ENCODE data around the gene MCC. TPM values are rescaled to one million over a fixed set of nuclear protein-coding genes. Genes with fewer than 3 reads are reported as not detected.

The MCC gene
- polyA plus RNA-seq, 1 donor (not counting 4 experiments of a cell fraction or from before 2014, with no cell fraction given), result 24.6 TPM

GRCh38 chr5:113378959-113379541 lies 109.2 kb downstream of the MCC start:
- Histone ChIP-seq H3K27ac (ENCODE audit: control insufficient read depth, insufficient read depth, low read length) (no peak overlapping the region), H3K9me1 (ENCODE audit: control insufficient read depth, extremely low read depth, insufficient read depth, low read length) (no peaks in the 10 kb centered on the region), H3K79me2 (ENCODE audit: control insufficient read depth, insufficient read depth, low read length) (no peaks in the 10 kb centered on the region), H3K36me3 (ENCODE audit: control insufficient read depth in 2 of 2, extremely low read depth in 1 of 2, insufficient read depth in 2 of 2, low read length in 2 of 2) (no peaks in the 10 kb centered on the region), H2AFZ (ENCODE audit: control insufficient read depth, low read length) (no peak overlapping the region), H3K9me3 (ENCODE audit: control insufficient read depth, low read depth, low read length) (no peaks in the 10 kb centered on the region), H3K4me3 (ENCODE audit: control insufficient read depth in 2 of 3, extremely low read depth in 1 of 3, insufficient read depth in 2 of 3, low read depth in 1 of 3, low read length in 3 of 3) (no peak overlapping the region), H3K4me2 (ENCODE audit: control insufficient read depth, extremely low read depth, insufficient read depth, low read depth, low read length) (no peak overlapping the region), H3K4me1 (ENCODE audit: control insufficient read depth, extremely low read depth, insufficient read depth, low read length) (peaks cover 18% of the 10 kb centered on the region), H3K27me3 (ENCODE audit: control insufficient read depth, extremely low read depth, insufficient read depth, low read length) (no peaks in the 10 kb centered on the region), H4K20me1 (ENCODE audit: control insufficient read depth, extremely low read depth, insufficient read depth, low read length) (no peaks in the 10 kb centered on the region), H3K9ac (ENCODE audit: control insufficient read depth, extremely low read depth, insufficient read depth, low read length) (no peak overlapping the region)
- dilution Hi-C loops (cut with MboI; ENCODE audit: extremely low pct_ligation_motif_present, low sequenced_read_pairs), result no loop called here
- TF ChIP-seq EZH2 (IDR thresholded peaks at IDR 0.05; ENCODE audit: low read length) (no peak), CTCF (optimal IDR thresholded peaks at IDR 0.05 in 1 of 3, IDR thresholded peaks at IDR 0.05 in 1 of 3, conservative IDR thresholded peaks at IDR 0.05 in 1 of 3; ENCODE audit: extremely low read depth in 1 of 3, insufficient read depth in 2 of 3, low read length in 3 of 3) (peak; percentile 61 to 86 (median 79))
- DNase-seq (ENCODE audit: low read depth, low spot score) (no peak), FAIRE-seq (peak; percentile 88)

DNA sequence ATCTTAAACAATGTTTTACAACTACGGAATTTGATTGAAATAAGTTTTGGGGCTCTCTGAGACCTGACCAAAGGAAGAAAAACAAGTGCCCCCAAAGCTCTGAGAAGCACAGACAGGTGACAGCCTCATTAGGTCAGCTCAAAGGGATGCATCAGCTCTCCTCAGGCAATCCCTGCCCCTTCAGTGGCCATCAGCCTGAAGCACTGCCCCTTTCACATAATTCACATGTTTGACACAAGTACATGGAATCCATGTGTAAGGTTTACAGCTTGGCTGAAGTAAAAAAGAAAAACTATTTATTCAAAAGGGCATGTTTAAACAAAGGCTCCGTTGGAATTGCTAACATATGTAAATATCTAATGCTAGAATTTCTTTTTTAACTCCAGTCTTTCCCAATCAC lies 109.7 kb downstream of the MCC start:
- H3K9ac ChIP-seq (ENCODE audit: control insufficient read depth, extremely low read depth, insufficient read depth, low read length), result no peak overlapping the region
- H4K20me1 ChIP-seq (ENCODE audit: control insufficient read depth, extremely low read depth, insufficient read depth, low read length), result no peaks in the 10 kb centered on the region
- H3K9me1 ChIP-seq (ENCODE audit: control insufficient read depth, extremely low read depth, insufficient read depth, low read length), result no peaks in the 10 kb centered on the region
- no peak overlapping the region for H3K4me2 ChIP-seq (ENCODE audit: control insufficient read depth, extremely low read depth, insufficient read depth, low read depth, low read length)
- H3K9me3 ChIP-seq (ENCODE audit: control insufficient read depth, low read depth, low read length), result no peaks in the 10 kb centered on the region
- H3K36me3 ChIP-seq (ENCODE audit: control insufficient read depth in 2 of 2, extremely low read depth in 1 of 2, insufficient read depth in 2 of 2, low read length in 2 of 2), result no peaks in the 10 kb centered on the region
- H3K4me1 ChIP-seq (ENCODE audit: control insufficient read depth, extremely low read depth, insufficient read depth, low read length), result peaks cover 18% of the 10 kb centered on the region
- DNase-seq (ENCODE audit: low read depth, low spot score), result no peak
- peak; percentile 78 for FAIRE-seq
- dilution Hi-C loops (cut with MboI; ENCODE audit: extremely low pct_ligation_motif_present, low sequenced_read_pairs), result no loop called here
- no peaks in the 10 kb centered on the region for H3K79me2 ChIP-seq (ENCODE audit: control insufficient read depth, insufficient read depth, low read length)
- TF ChIP-seq EZH2 (IDR thresholded peaks at IDR 0.05; ENCODE audit: low read length), result no peak
- TF ChIP-seq CTCF (optimal IDR thresholded peaks at IDR 0.05 in 1 of 3, IDR thresholded peaks at IDR 0.05 in 1 of 3, conservative IDR thresholded peaks at IDR 0.05 in 1 of 3; ENCODE audit: extremely low read depth in 1 of 3, insufficient read depth in 2 of 3, low read length in 3 of 3), result no peak
- no peak overlapping the region for H2AFZ ChIP-seq (ENCODE audit: control insufficient read depth, low read length)
- no peak overlapping the region for H3K27ac ChIP-seq (ENCODE audit: control insufficient read depth, insufficient read depth, low read length)
- no peaks in the 10 kb centered on the region for H3K27me3 ChIP-seq (ENCODE audit: control insufficient read depth, extremely low read depth, insufficient read depth, low read length)
- H3K4me3 ChIP-seq (ENCODE audit: control insufficient read depth in 2 of 3, extremely low read depth in 1 of 3, insufficient read depth in 2 of 3, low read depth in 1 of 3, low read length in 3 of 3), result no peak overlapping the region
